IPS-NIHi11 (cell line): ENCODE results near the gene DMBT1.

Source experiments
- DNase-seq: peaks from one replicate; pipeline ENCODE4 v3.0.0; 2012; ENCODE audit warnings: mixed read lengths, low spot score

The DMBT1 gene

DNA sequence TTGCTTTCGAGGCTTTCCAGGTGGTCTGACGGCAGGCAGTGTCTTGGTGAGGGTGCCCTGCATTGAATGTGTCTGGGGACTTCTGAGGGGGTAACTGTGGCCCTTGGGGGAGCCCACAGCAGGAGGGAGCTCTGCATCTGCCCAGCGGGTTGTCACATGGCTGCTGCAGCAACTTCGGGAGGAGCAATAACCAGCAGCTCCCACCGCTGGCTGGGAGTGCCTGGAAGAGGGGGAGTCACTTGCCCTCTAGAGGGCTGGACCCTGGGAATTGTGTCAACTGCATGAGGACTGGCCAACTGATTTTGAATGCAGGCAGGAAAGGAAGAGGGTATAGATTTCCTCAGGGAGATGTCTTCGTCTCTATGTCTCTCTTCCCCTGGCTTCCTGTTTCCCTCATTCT is 112.7 kb downstream of the DMBT1 start:
- no peak for DNase-seq

DNA sequence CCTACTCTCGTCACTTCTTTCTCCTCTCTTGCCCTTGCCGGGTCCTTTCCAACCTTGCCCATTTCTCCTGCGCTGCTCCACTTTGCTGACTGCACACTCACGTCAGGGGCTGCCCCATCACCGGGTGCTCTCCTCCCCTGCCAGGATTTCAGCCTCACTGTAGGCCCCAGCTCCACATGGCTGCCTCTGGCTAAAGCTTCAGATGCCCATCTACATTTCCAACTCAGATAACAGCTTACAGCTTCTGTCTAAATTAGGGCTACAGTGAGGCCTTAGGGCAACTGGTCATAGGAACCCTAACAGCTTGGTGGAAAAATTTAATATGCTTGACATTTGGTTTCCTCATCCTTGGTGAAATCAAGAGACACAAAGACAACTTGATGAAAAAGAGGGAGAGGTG is 113.2 kb downstream of the DMBT1 start:
- DNase-seq: no peak

DNA sequence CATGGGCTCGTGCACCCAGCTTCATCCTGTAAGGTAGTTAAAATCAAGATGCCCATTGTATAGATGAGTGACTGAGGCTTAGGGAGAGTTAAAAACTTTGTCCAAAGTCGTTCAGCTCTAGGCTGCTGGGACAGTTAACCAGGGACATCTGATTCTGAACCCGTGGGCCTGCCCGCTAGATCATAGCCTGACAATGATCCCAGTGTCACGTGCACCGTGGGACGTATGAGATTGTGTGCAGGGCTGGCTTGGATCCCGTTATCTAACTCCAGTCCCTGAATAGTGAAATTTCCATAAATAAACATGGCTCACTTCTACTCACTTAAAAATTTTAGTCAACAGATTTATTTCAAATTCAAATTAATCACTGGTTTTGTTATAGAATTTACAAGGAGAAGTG is 114.2 kb downstream of the DMBT1 start:
- DNase-seq: no peak

DNA sequence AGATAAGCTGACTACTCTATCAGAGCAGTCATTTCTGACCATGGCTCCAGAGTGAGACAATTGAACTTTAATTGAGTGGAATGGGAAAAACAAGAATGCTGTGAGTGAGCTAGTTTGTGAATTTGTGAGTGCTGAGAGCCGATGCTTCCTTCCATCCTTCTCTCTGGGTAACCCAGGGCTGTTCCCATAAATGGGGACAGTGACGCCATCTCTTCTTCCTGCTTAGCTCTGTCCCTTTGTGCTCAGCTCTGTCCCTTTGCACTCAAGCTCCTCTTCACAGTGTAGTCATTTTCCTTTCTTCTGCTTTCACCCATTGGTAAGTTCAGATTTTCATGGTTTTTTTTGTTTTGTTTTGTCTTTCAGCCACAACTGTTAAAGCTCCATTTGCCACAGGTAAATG is 114.7 kb downstream of the DMBT1 start:
- no peak for DNase-seq

DNA sequence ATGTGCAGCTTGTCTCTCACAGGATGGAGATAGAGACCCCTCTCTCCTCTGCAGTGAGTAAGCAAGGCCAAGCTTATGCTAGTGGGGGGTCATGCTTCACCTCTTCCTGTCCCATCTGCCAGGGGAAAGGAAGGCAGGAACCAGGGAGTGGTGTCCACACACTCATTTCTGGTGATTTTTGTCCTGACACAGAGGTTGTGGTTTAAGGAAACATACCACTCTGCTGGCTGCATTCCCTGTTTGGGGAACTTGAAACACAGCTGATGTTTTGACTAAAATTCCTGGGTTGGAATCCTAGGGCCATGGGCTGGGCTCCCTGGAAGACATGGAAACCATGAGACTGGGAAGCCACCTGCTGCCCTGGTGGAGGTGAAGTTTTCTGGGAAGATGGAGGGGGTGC is 117.7 kb downstream of the DMBT1 start:
- DNase-seq: no peak

DNA sequence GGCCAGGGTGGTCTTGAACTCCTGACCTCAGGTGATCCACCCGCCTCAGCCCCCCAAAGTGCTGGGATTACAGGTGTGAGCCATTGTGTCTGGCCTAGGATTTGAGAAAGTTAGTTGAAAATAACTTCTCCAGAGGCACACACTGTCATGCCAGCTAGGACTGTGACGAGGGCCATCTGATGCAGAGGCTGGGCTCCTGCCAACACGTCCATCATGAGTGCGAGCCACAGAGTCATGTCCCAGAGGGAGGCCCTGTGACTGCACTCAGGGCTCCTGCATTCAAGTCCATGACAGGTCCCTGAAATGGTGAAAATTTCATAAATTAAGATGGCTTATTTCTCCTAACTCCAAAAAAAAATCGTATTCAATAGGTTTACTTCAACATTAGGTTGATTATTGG is 122.0 kb downstream of the DMBT1 start:
- DNase-seq: no peak

DNA sequence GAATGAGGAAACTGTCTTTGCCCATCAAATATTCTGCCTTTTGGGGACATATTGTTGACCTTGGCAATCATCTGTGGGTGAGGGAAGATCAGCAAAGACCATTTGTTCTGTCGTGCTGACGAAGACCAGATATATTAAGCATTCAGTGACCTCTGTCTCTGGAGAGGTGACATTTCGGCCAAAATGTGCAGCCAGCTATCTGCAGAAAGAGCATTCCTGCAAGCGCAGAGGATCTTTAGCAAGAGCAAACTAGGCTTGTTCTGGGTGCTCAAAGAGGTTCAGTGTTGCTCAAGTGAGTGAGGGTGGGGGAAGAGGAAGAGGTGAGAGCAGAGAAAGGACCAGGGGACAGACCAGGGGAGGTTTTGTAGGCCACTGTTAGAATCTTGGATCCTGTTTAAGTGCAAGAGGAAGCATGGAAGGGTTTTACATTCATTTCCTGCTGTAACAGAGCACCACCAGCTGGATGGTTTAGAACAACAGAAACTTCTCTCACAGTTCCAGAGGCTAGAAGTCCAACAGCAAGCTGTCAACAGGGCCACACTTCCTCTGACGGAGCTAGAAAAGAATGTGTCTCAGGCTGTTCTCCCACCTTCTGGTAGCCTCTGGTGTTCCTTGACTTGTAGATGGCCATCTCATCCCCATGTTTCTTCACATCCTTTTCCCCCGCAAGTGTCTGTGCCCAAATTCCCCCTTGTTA is 127.9 kb downstream of the DMBT1 start:
- no peak for DNase-seq

DNA sequence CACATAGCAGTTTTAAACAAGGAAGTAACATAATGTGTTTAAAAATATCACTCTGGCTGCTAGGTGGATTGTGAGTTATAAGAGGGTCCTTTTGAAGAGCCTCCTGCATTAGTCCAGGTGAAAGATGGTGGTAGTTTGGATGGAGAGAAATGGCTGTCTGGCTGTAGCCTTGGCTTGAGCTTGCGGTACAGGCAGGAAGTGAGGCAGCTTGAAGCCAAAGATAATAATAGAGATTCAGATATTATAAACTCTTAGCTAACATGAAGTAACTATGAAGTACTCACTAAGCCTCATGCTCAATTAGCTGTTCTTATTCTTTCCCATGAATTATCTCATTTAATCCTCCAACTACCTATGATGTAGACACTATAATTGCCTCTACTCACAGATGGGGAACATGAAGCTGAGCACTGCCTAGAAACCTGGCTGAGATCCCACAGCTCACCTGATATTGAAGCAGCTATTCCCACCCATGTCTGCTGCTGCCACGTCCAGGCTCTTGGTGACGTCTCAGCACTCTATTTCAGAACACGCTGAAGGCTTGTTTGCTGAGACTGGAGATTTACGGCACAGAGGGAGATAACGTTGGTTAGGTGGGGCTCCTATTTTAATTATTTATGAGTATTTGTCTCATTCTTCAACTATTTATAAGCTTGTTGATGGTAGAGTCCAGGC is 128.7 kb downstream of the DMBT1 start:
- DNase-seq: no peak

DNA sequence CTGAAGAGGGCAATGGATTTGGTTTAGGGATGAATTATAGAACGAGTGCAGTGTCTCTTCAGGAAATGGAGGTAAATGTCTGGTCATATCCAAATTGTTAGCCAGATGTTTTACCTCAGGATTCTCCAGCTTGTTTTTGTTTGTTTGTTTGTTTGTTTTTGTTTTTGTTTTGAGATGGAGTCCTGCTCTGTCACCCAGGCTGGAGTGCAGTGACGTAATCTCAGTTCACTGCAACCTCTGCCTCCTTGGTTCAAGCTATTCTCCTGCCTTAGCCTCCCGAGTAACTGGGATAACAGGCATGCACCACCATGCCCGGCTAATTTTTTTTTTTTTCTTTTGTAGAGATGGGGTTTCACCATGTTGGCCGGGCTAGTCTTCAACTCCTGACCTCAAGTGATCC is 132.2 kb downstream of the DMBT1 start:
- no peak for DNase-seq
